HepG2 (cell line): Measurements from ENCODE around the gene EPB41L1. TPM values are rescaled to one million over a fixed set of nuclear protein-coding genes. Genes with fewer than 3 reads are reported as not detected.
A peak's percentile ranks its signal among the peaks of the same experiment; 100 is the strongest.

Experiments
- ATAC-seq: fragments of 200-7000 bp; cut with Tn5 transposase; 3 replicates; pipeline ENCODE4 v1.9.1; 2020; ENCODE audit warnings: mild to moderate bottlenecking, moderate library complexity
- BruUV-seq: library from RNA; stranded (reverse); fragments of 400-500 nt; replicated peaks from 2 replicates; lab custom pipeline; 2021; lab: Mats Ljungman, UMichigan
- CTCF ChIA-PET: fragments of 300-600 bp; formaldehyde crosslinking; extraction: SDS; loops from one replicate; lab custom pipeline; 2021; ENCODE audit warnings: low total read pairs, inconsistent platforms, low intra/inter-chr PET ratio; lab: Yijun Ruan, JAX
- POLR2A ChIA-PET: fragments of 350-600 bp; sonication (Branson Sonifier 250); formaldehyde crosslinking; loops from one replicate; lab custom pipeline; 2020; ENCODE audit warnings: antibody characterized with exemption, inconsistent platforms; lab: Yijun Ruan, JAX
- DNase-seq: peaks from one replicate; pipeline ENCODE4 v3.0.0-alpha.2; 2015; ENCODE audit warnings: low spot score
- FAIRE-seq: peaks from 3 replicates; lab custom pipeline; 2011; peaks lifted over from hg19 to GRCh38; lab: Jason Lieb, UNC
- H2AFZ ChIP-seq: one replicate; pipeline ENCODE4 v1.6.1; 2011; ENCODE audit warnings: low read length, inconsistent platforms
- H3K27ac ChIP-seq: fragments of 300-600 bp; 3 replicates; pipeline ENCODE4 v1.8.0; 2011; ENCODE audit warnings: mixed run types, mild to moderate bottlenecking, mixed read lengths, low read length, inconsistent platforms; ENCODE audit not compliant: insufficient read depth; ENCODE audit errors: extremely low read length
- H3K27me3 ChIP-seq, 2 experiments: fragments of 200-600 bp in 1 of 2; 2 replicates in 1 of 2; 3 replicates in 1 of 2; pipeline versions ENCODE4 v1.6.0 to v1.8.0; 2011; ENCODE audit warnings: low read length in 2 of 2, mild to moderate bottlenecking in 2 of 2, moderate library complexity in 2 of 2, inconsistent platforms in 1 of 2; ENCODE audit not compliant: insufficient read depth in 2 of 2, control insufficient read depth in 1 of 2
- H3K36me3 ChIP-seq, 2 experiments: fragments of 200-600 bp in 1 of 2; replicated peaks in 1 of 2; 2 replicates in 1 of 2; 3 replicates in 1 of 2; pipeline versions ENCODE4 v1.5.1 to v1.8.0; 2011; ENCODE audit warnings: low read length in 2 of 2, inconsistent platforms in 1 of 2; ENCODE audit not compliant: insufficient read depth in 2 of 2, control insufficient read depth in 1 of 2
- H3K4me1 ChIP-seq: 2 replicates; pipeline ENCODE4 v1.5.1; 2012; ENCODE audit warnings: low read length, inconsistent platforms; ENCODE audit not compliant: insufficient read depth
- H3K4me2 ChIP-seq: 2 replicates; pipeline ENCODE4 v1.6.0; 2011; ENCODE audit warnings: low read depth, low read length, inconsistent platforms
- H3K4me3 ChIP-seq, 3 experiments: fragments of 200-600 bp in 1 of 3; sonication (generic), shearing (Covaris generic) in 1 of 3; replicated peaks in 1 of 3; 2 replicates each; pipeline ENCODE4 v1.5.1; 2011 to 2016; ENCODE audit warnings: low read length in 3 of 3, inconsistent platforms in 2 of 3, low read depth in 2 of 3, mild to moderate bottlenecking in 2 of 3, control low read depth in 1 of 3, mixed read lengths in 1 of 3; ENCODE audit not compliant: insufficient read depth in 1 of 3
- H3K79me2 ChIP-seq: one replicate; pipeline ENCODE4 v1.6.1; 2011; ENCODE audit warnings: low read length, inconsistent platforms; ENCODE audit not compliant: insufficient read depth
- H3K9ac ChIP-seq: 2 replicates; pipeline ENCODE4 v1.6.0; 2011; ENCODE audit warnings: mild to moderate bottlenecking, low read depth, low read length, inconsistent platforms; ENCODE audit not compliant: insufficient read depth
- H3K9me3 ChIP-seq: 2 replicates; pipeline ENCODE4 v1.5.1; 2012; ENCODE audit warnings: mild to moderate bottlenecking, low read length
- H4K20me1 ChIP-seq: 2 replicates; pipeline ENCODE4 v1.6.0; 2011; ENCODE audit warnings: inconsistent platforms, mild to moderate bottlenecking, low read length, moderate library complexity; ENCODE audit not compliant: insufficient read depth
- ATF1 ChIP-seq: IDR thresholded peaks from 2 replicates; pipeline ENCODE4 v1.6.1; 2016; ENCODE audit warnings: mild to moderate bottlenecking, control low read depth
- EZH2 ChIP-seq: conservative IDR thresholded peaks from 2 replicates; pipeline ENCODE4 v1.6.1; 2012; ENCODE audit warnings: mild to moderate bottlenecking, low read depth, low read length, moderate library complexity
- GZF1 ChIP-seq: sonication (generic); formaldehyde crosslinking; IDR thresholded peaks from 2 replicates; pipeline ENCODE4 v1.5.1; 2020; ENCODE audit warnings: mild to moderate bottlenecking, missing genetic modification reagents
- IRF2 ChIP-seq: IDR thresholded peaks from 2 replicates; pipeline ENCODE4 v1.6.1; 2018; ENCODE audit warnings: missing genetic modification reagents, missing compliant biosample characterization
- NR2F6 ChIP-seq, 2 experiments: IDR thresholded peaks; 2 replicates each; pipeline ENCODE4 v1.6.1; 2016; ENCODE audit warnings: antibody characterized with exemption in 1 of 2, mild to moderate bottlenecking in 1 of 2
- RCOR2 ChIP-seq: IDR thresholded peaks from 2 replicates; pipeline ENCODE4 v1.6.1; 2016; ENCODE audit warnings: missing biosample characterization, missing genetic modification reagents
- SALL1 ChIP-seq: sonication (generic); formaldehyde crosslinking; IDR thresholded peaks from 2 replicates; pipeline ENCODE4 v1.8.0; 2022; ENCODE audit warnings: mild to moderate bottlenecking, missing genetic modification reagents
- SCMH1 ChIP-seq: sonication (generic); formaldehyde crosslinking; IDR thresholded peaks from 2 replicates; pipeline ENCODE4 v1.9.0; 2021; ENCODE audit warnings: missing genetic modification reagents, mild to moderate bottlenecking, borderline replicate concordance
- ZBTB7A ChIP-seq: sonication (generic); formaldehyde crosslinking; IDR thresholded peaks from 2 replicates; pipeline ENCODE4 v1.8.0; 2022; ENCODE audit warnings: mild to moderate bottlenecking, missing genetic modification reagents
- ZFX ChIP-seq: sonication (generic); formaldehyde crosslinking; IDR thresholded peaks from 2 replicates; pipeline ENCODE4 v1.4.0; 2020; ENCODE audit warnings: mild to moderate bottlenecking, low read depth, missing genetic modification reagents, moderate library complexity
- ZNF616 ChIP-seq: sonication (generic); formaldehyde crosslinking; IDR thresholded peaks from 2 replicates; pipeline ENCODE4 v1.5.0; 2020; ENCODE audit warnings: low read depth, mild to moderate bottlenecking, missing genetic modification reagents
- ZNF629 ChIP-seq: sonication (generic); formaldehyde crosslinking; conservative IDR thresholded peaks from 2 replicates; pipeline ENCODE4 v1.5.0; 2020; ENCODE audit warnings: missing genetic modification reagents
- ZNF768 ChIP-seq: sonication (generic); formaldehyde crosslinking; IDR thresholded peaks from 2 replicates; pipeline ENCODE4 v1.4.0; 2020; ENCODE audit warnings: missing genetic modification reagents
- ZNF850 ChIP-seq: sonication (generic); formaldehyde crosslinking; conservative IDR thresholded peaks from 2 replicates; pipeline ENCODE4 v1.9.0; 2021; ENCODE audit warnings: mild to moderate bottlenecking, missing genetic modification reagents
- ZNF878 ChIP-seq: sonication (generic); formaldehyde crosslinking; IDR thresholded peaks from 2 replicates; pipeline ENCODE4 v1.8.1; 2023; ENCODE audit warnings: mild to moderate bottlenecking, missing genetic modification reagents, moderate library complexity
- WGBS: methylation state at CpG from one replicate; pipeline ENCODE4 v1.1.6; 2017; ENCODE audit warnings: low lambda C conversion rate; 5-methylcytosine and 5-hydroxymethylcytosine counted together
- in situ Hi-C: cut with HindIII; loops from 2 replicates; pipeline ENCODE4 v1.10.0; 2017; ENCODE audit warnings: low pct_unique_long_range_greater_than_20kb; ENCODE audit not compliant: extremely low pct_ligation_motif_present
- intact Hi-C: fragments of 100-400 bp; cut with micrococcal nuclease; formaldehyde crosslinking; loops from one replicate; pipeline ENCODE4 v1.10.0; 2022; ENCODE audit not compliant: unreplicated experiment
- polyA plus RNA-seq, 8 experiments: library from polyadenylated mRNA; depleted of rRNA in 3 of 8; stranded (reverse) in 7 of 8; unstranded in 1 of 8; fragments of >200 nt; fragmentation: Illumina TruSeq in 4 of 8; extraction: Trizol in 4 of 8; gene quantifications; 2 replicates each; pipeline versions ENCODE4 v1.2.1 to v1.2.3, GENCODE V29; 2011 to 2016; ENCODE audit warnings: low read depth in 4 of 8, missing spikeins in 1 of 8, mixed read lengths in 1 of 8; ENCODE audit not compliant: insufficient read depth in 1 of 8
- total RNA-seq, 5 experiments: library from RNA; depleted of rRNA; stranded (reverse); fragments of >200 nt; fragmentation: Illumina TruSeq; extraction: Trizol; gene quantifications; 2 replicates each; pipeline ENCODE4 v1.2.3, GENCODE V29; 2016; ENCODE audit warnings: low read depth in 1 of 5
- TF ChIP-seq, protein P1 (sequence below): IDR thresholded peaks from 2 replicates; pipeline ENCODE4 v1.6.1; 2016; ENCODE audit warnings: missing genetic modification reagents, missing compliant biosample characterization

The EPB41L1 gene
- total and polyA plus RNA-seq, 2 of the 13 experiments (the other 11 are each of a cell fraction or from before 2014, with no cell fraction given), result 16.7 to 39.0 TPM

DNA sequence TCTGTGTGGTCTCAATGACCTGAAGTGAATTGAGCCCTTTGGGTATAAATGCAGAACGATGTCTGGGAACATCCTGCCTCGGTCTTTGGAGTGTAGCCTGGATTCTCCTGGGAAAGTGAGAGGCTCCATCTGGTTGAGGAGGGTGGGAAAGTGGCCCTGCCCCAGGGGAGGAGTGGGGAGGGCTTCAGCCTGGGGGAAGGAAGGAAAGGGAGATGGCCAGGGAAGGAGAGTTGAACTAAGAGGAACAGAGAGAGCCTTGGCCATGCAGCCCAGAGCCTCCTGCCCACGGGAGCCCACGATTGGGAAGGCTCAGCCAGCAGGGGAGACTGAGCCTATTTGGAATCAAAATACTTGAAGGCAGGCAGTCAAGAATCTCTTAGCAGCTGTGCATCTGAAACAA lies 2.3 kb upstream of the EPB41L1 start:
- peaks cover 2% of the 10 kb centered on the region for H3K79me2 ChIP-seq
- H3K4me1 ChIP-seq, result peaks cover 91% of the 10 kb centered on the region
- H3K27ac ChIP-seq, result no peak overlapping the region
- POLR2A ChIA-PET, result no interaction called here
- in situ Hi-C loops (no loop called here), intact Hi-C loops (no loop called here)
- no peak for ATAC-seq
- H3K4me2 ChIP-seq, result peak overlapping the region; percentile 97
- H3K36me3 ChIP-seq, result no peaks in the 10 kb centered on the region
- 27% methylated on average over 4 of the region's 4 CpGs for WGBS
- 0 out of 2 replicates have a peak overlapping the region, but pooled peaks have one; percentile 23 for H3K9ac ChIP-seq
- no peak for DNase-seq
- H3K27me3 ChIP-seq, result no peaks in the 10 kb centered on the region; a peak in 1 of 5 replicates
- CTCF ChIA-PET, result no interaction called here
- H4K20me1 ChIP-seq, result peaks cover 9% of the 10 kb centered on the region; the same call in 1 of the 2 replicates
- H3K9me3 ChIP-seq, result no peaks in the 10 kb centered on the region
- no peak for TF ChIP-seq RCOR2 (CRISPR knock-in tag)
- peak; percentile 13; the same call in 1 of the 2 replicates for TF ChIP-seq IRF2 (CRISPR knock-in tag)
- TF ChIP-seq NR2F6 (IDR thresholded peaks at IDR 0.05), result no peak
- TF ChIP-seq NR2F6 (CRISPR knock-in tag; IDR thresholded peaks at IDR 0.05), result no peak
- TF ChIP-seq ZNF629 (CRISPR knock-in tag), result no peak
- TF ChIP-seq SALL1, result no peak
- no peak for TF ChIP-seq ATF1 (CRISPR knock-in tag)
- TF ChIP-seq ZBTB7A, result no peak
- TF ChIP-seq SCMH1, result no peak
- no peak for TF ChIP-seq EZH2
- TF ChIP-seq ZNF616 (CRISPR knock-in tag), result no peak
- TF ChIP-seq, protein P1, sequence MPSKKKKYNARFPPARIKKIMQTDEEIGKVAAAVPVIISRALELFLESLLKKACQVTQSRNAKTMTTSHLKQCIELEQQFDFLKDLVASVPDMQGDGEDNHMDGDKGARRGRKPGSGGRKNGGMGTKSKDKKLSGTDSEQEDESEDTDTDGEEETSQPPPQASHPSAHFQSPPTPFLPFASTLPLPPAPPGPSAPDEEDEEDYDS (CRISPR knock-in tag), result 0 out of 2 replicates have a peak, but pooled peaks have one; percentile 11
- TF ChIP-seq ZFX (CRISPR knock-in tag), result no peak
- TF ChIP-seq ZNF850 (CRISPR knock-in tag), result no peak
- TF ChIP-seq GZF1, result no peak
- TF ChIP-seq ZNF878 (CRISPR knock-in tag), result no peak
- no peak for TF ChIP-seq ZNF768 (CRISPR knock-in tag)
- no peak for FAIRE-seq
- no TSS peak for BruUV-seq
- H2AFZ ChIP-seq, result no peak overlapping the region
- peak overlapping the region in 1 of 3 experiments; percentile 92; a peak in 1 of 6 replicates for H3K4me3 ChIP-seq
